ENCODE data around the gene SUGCT. TPM values are rescaled to one million over a fixed set of nuclear protein-coding genes. Genes with fewer than 3 reads are reported as not detected.

SUGCT gene
- total RNA-seq, 1 donor = 9.9 TPM

- TF ChIP-seq CTCF (IDR thresholded peaks at IDR 0.05; ENCODE audit: insufficient read depth, low read depth, low read length) = no peak
- no peak overlapping the region for H3K4me3 ChIP-seq (ENCODE audit: low read depth, low read length)
- no peak for DNase-seq (ENCODE audit: low read depth)
These were observed 769.1 kb downstream of the SUGCT start for GRCh38 chr7:40903872-40904271.

GRCh38 chr7:40907286-40907685 is 772.5 kb downstream of the SUGCT start:
- TF ChIP-seq CTCF (IDR thresholded peaks at IDR 0.05; ENCODE audit: insufficient read depth, low read depth, low read length) = no peak
- DNase-seq (ENCODE audit: low read depth) = no peak
- H3K4me3 ChIP-seq (ENCODE audit: low read depth, low read length) = no peak overlapping the region

GRCh38 chr7:40909346-40909980 is 774.7 kb downstream of the SUGCT start:
- DNase-seq (ENCODE audit: low read depth) = no peak
- TF ChIP-seq CTCF (IDR thresholded peaks at IDR 0.05; ENCODE audit: insufficient read depth, low read depth, low read length) = no peak
- H3K4me3 ChIP-seq (ENCODE audit: low read depth, low read length) = no peak overlapping the region

Small RNA genes within 50 kb of the gene (small RNA-seq; reads per million reads assigned to genes)
- gene AC006023.1 = not detected
- not detected for gene AC006023.2

Other genes with a start within 250 kb of the SUGCT start
- gene CDK13, start 184.7 kb upstream of the SUGCT start, total RNA-seq = 73.1 and 82.5 TPM in 2 replicates
- gene MPLKIP, start 383 bp upstream of the SUGCT start, total RNA-seq = 6.1 and 7.8 TPM in 2 replicates